GM20000 (cell line): ENCODE results near the gene ZFP69B.

Experiments
- DNase-seq: peaks from one replicate; pipeline ENCODE4 v3.0.0; 2012; ENCODE audit warnings: low spot score
- CTCF ChIP-seq: IDR thresholded peaks from 2 replicates; pipeline ENCODE4 v1.5.1; 2012; ENCODE audit warnings: mild to moderate bottlenecking, control low read depth; ENCODE audit errors: extremely low read depth, missing control alignments

ZFP69B gene

DNA sequence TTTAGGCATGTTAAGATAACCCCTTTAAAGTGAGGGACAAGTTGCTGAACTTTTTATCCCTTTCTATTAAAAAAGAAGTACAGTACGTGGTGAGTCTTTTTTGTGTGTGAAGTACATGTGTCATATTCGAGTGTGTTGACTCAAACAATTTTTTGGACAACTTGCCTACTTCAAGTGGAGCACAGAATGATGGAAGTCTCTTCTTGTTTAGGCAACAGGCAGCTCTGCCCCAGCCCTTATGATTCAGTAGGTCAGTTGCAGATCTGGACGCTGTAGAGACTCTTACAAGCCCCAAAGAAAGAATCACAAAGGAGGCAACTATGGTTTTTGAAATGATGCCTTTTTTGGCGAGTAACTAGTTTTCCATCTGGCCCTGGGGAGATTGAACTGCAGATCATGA, 14.4 kb upstream of the ZFP69B start:
- no peak for DNase-seq
- no peak for TF ChIP-seq CTCF

DNA sequence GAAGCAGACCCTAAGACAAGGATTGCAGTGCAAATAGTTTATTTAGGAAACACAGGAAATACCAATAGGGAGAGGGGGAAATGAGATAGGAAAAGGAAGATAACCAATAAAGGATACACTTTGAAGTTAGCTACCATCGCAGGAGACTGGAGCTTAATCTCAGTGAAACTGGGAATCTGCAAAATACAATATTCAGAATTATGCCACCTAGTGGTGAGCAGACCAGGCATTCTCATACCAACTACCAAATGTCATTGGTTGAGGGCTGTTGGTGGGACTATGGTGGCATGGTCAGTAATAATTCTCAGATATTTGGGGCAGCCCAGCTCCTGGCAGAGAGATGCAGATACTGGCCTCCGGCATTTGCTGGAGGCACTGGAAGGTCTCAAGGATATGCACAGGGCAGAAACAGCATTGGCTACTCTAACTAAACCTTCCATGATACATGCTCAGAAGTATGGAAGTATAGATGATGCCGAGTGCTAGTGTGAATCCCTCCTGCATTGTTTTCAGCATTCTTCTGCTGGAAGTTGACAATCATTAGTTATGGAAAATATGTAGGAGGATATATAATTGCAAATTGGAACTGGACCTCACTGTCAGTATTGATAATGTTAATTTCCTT, 11.8 kb upstream of the ZFP69B start:
- DNase-seq, result peak; percentile 25
- peak; percentile 46 for TF ChIP-seq CTCF

- DNase-seq, result no peak
- TF ChIP-seq CTCF, result no peak
Observed at GRCh38 chr1:40439247-40439646, 11.0 kb upstream of the ZFP69B start.

DNA sequence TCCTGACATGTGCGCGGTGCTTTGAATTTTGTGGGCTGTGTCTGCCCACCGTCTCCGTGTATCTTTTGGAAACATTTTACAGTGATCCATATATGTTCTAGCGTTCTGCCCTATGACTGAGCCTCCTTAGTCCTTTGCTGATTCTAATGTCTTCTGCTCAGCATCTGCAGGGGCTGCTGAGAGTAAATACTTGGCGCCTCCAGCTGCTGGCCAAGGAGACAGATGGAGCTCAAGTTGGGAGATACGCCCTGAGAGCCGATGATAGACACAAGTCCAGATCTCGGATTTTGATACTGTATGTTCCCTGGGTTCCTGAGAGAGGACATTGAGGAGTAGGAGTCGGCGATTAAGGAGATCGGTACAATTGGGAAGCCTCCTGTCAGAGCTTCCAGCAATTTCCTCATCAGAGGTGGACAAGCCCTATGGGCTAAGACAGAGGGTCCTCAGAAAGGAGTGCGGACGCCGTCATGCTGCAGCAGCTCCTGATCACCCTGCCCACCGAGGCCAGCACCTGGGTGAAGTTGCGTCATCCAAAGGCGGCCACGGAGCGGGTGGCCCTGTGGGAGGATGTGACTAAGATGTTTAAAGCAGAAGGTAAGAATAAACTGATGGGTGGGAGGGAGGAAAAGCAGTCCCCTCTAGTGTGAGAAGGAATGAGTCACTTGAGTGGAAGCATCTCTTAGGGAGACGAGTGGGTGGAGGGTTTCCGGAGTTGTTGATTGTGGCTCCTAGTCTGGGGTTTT, 390 bp downstream of the ZFP69B start:
- no peak for TF ChIP-seq CTCF
- peak; percentile 76 for DNase-seq

DNA sequence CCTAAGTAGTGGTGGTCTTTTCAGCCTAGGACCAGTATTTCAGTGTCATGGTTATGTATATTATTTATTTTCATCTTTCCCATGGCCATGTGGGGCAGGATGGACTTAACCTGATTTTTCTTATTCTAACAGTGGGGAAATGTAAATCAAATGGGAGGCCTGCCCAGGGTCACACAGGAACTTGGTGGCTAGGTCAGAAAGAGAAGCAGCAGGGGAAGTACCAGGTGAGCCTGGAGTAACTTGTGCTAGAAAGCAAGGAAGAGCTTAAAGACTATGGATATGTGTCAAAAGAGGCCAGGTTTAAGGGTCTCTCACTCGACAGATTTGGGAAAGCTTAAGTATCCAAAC, 936 bp downstream of the ZFP69B start:
- DNase-seq, result no peak
- TF ChIP-seq CTCF, result no peak

DNA sequence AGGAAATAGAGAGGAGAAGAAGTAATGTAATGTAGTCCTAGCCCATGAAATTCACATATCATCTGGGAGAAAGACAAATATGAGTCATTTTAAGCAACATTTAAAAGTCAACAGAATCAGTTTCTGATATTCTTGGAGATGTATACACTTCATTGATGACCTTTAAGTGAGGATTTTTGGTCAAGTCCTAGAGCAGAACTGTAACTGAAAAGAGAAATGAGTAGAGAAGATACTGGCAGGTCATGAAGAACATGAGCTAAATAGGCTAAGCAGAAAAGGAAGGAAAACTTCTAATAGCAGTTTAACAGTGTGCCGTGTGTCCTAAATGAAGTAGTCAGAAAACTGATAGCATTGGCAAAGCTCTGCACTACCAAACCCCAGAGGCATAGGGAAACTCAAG, 4.6 kb downstream of the ZFP69B start:
- no peak for TF ChIP-seq CTCF
- no peak for DNase-seq

- no peak for DNase-seq
- no peak for TF ChIP-seq CTCF
Observed at GRCh38 chr1:40462956-40463590, 12.8 kb downstream of the ZFP69B start.
